Mesodermal cell (in vitro differentiated cells): Measurements from ENCODE around the gene AMBRA1.
"Not testable (repeated sequence)": the region's sequence is repeated elsewhere in the genome, so short reads cannot be mapped to it uniquely, and the experiment has no call there.

Experiments used
- H3K27ac ChIP-seq: 2 replicates; pipeline ENCODE4 v1.7.0; 2013; ENCODE audit warnings: mild to moderate bottlenecking, low read depth, low read length, moderate library complexity; ENCODE audit not compliant: severe bottlenecking
- H3K36me3 ChIP-seq: 2 replicates; pipeline ENCODE4 v1.7.1; 2013; ENCODE audit warnings: mild to moderate bottlenecking, low read length, moderate library complexity; ENCODE audit not compliant: control insufficient read depth, insufficient read depth
- H3K4me1 ChIP-seq: one replicate; pipeline ENCODE4 v1.7.1; 2013; ENCODE audit warnings: mild to moderate bottlenecking, low read length; ENCODE audit not compliant: insufficient read depth, control insufficient read depth, poor library complexity, severe bottlenecking
- H3K4me3 ChIP-seq: 2 replicates; pipeline ENCODE4 v1.7.0; 2013; ENCODE audit warnings: low read length, control low read depth, mild to moderate bottlenecking; ENCODE audit not compliant: insufficient read depth, poor library complexity, severe bottlenecking; ENCODE audit errors: extremely low read depth
- H3K9me3 ChIP-seq: 2 replicates; pipeline ENCODE4 v1.7.1; 2013; ENCODE audit warnings: mild to moderate bottlenecking, low read length, moderate library complexity; ENCODE audit not compliant: control insufficient read depth
- WGBS, 2 experiments: methylation state at CpG; one replicate each; pipeline ENCODE4 v1.1.5; 2013; ENCODE audit warnings: missing lambda C conversion rate in 2 of 2; ENCODE audit not compliant: insufficient coverage in 2 of 2; 5-methylcytosine and 5-hydroxymethylcytosine counted together

AMBRA1 gene

DNA sequence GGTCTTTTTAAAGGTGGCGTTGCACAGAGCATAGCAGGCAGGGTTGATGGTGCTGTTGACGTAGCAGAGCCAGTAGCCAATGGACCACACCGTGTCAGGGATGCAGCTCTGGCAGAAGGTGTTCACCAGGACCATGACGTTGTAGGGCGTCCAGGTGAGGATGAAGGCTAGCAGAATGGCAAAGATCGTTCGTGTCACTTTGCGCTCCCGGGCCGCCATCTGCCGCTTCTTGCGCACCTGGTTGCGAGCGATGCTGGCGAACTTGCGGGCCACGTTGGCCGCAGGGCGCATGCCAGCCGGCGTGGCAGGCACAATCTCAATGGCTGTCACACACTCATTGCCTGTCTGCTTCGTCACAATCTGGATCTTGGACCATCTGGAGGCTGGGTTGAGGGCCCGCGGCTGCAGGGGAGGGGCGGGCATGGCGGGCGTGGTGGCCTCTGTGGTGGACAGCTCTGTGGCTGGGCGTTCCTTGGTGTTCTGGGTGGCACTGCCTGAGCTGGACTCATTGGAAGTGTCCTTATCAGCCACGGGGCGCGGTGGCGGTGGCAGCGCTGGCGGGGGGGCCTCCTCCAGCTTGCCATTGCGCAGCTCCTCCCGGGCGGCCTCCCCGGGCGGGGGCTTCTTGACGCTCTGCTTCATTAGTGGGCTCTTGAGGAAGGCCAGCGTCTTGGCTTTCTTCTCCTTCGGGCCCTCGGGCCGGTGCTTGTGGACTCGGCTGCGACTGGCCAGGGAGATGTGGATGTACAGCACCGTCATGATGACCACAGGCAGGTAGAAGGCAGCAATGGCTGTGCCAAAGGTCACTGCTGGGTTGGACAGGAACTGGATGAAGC lies 208.4 kb downstream of the AMBRA1 start:
- Histone ChIP-seq H3K4me3 (no peak overlapping the region), H3K4me1 (peaks cover 32% of the 10 kb centered on the region), H3K9me3 (no peaks in the 10 kb centered on the region), H3K36me3 (peaks cover 23% of the 10 kb centered on the region), H3K27ac (no peak overlapping the region)
- 97 to 98% methylated on average over 42 to 45 of the region's 47 CpGs for WGBS, 2 experiments

DNA sequence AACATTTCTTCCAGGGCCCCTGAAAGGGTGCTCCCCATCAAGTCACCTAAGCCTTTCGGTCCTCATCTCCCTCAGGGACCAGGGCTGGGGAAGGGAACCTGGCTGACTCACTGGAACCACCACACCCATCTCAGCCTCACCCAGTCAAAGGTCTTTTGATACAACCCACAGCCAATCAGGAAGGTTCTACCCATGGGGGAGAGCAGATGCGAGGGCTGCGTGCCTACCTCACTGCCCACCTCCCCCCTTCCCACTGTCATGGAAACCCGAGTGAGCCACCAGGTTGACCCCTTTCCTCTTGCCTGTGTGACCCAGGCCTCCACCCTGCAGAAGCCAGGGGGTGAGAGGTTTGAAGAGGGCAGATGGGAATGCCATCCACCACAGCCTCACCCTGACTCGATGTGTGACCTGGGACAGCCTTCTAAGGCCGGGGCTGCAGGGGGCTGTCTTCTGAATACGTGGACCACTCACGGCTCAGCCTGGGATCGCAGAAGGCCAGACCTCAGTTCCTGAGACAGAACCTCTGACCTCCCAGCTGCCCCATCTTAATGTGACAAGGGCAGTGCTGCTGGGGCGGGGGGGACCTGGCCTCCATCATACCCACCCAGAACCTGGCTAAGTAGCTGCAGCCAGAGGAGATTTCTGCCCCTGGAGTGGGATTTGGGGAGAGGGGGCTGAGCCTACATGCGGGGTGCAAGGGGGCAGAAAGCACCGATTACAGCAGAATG lies 209.7 kb downstream of the AMBRA1 start:
- Histone ChIP-seq H3K4me1 (peaks cover 23% of the 10 kb centered on the region), H3K36me3 (peaks cover 23% of the 10 kb centered on the region), H3K4me3 (no peak overlapping the region), H3K27ac (no peak overlapping the region), H3K9me3 (no peaks in the 10 kb centered on the region)
- WGBS, 2 experiments = 93 to 94% methylated on average over 4 to 9 of the region's 12 CpGs

DNA sequence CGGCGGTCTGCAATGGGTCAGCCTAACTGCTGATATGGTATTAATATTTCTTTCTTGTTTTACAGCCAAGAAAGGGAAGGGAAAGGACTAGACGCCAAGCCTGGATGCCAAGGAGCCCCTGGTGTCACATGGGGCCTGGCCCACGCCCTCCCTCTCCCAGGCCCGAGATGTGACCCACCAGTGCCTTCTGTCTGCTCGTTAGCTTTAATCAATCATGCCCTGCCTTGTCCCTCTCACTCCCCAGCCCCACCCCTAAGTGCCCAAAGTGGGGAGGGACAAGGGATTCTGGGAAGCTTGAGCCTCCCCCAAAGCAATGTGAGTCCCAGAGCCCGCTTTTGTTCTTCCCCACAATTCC lies 210.4 kb downstream of the AMBRA1 start:
- peak overlapping the region; percentile 80 for H3K4me3 ChIP-seq
- H3K9me3 ChIP-seq = no peaks in the 10 kb centered on the region
- H3K36me3 ChIP-seq = peaks cover 23% of the 10 kb centered on the region
- no peak overlapping the region for H3K27ac ChIP-seq
- peaks cover 15% of the 10 kb centered on the region for H3K4me1 ChIP-seq
- 17 to 83% methylated on average over 1 to 2 of the region's 7 CpGs for WGBS, 2 experiments

DNA sequence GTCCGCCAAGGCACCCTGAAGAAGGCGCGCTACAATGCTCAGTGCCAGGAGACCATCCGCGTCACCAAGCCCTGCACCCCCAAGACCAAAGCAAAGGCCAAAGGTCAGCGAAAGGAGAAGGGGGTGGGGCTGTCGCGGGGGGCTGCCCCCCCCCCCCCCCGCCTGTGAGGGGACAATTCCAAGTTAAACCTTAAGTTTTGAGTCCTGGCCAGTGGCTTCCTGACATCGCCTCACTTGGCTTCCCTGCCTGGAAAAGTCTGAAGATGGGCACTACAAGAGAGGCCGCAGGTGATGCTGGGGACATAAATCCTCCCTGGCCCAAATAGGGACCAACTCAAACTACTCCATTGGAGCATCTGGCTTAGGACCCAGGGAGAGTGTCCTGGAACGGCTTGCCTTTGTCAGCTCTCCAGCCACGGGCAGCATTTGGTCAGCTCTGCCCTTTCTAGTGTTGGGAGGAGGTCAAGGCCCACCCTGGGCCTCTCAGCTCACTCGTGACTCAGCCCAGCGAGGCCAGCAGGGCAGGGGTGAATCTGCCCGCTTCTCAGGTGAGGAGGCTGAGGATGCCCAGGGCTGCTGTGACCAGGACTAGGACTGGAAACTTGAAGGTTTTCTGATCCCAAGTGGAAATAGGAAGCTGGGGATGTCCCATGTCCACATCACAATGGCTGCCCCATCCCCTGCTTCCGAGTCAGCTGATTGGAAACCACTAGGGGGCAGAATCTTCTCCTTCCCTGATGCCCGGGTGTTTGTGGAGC lies 211.0 kb downstream of the AMBRA1 start:
- H3K4me1 ChIP-seq = peaks cover 10% of the 10 kb centered on the region
- peak overlapping the region; percentile 29 for H3K27ac ChIP-seq
- WGBS, 2 experiments = 40 to 45% methylated on average over 8 to 10 of the region's 18 CpGs
- peak overlapping the region; percentile 80 for H3K4me3 ChIP-seq
- H3K9me3 ChIP-seq = no peaks in the 10 kb centered on the region
- peaks cover 29% of the 10 kb centered on the region for H3K36me3 ChIP-seq

DNA sequence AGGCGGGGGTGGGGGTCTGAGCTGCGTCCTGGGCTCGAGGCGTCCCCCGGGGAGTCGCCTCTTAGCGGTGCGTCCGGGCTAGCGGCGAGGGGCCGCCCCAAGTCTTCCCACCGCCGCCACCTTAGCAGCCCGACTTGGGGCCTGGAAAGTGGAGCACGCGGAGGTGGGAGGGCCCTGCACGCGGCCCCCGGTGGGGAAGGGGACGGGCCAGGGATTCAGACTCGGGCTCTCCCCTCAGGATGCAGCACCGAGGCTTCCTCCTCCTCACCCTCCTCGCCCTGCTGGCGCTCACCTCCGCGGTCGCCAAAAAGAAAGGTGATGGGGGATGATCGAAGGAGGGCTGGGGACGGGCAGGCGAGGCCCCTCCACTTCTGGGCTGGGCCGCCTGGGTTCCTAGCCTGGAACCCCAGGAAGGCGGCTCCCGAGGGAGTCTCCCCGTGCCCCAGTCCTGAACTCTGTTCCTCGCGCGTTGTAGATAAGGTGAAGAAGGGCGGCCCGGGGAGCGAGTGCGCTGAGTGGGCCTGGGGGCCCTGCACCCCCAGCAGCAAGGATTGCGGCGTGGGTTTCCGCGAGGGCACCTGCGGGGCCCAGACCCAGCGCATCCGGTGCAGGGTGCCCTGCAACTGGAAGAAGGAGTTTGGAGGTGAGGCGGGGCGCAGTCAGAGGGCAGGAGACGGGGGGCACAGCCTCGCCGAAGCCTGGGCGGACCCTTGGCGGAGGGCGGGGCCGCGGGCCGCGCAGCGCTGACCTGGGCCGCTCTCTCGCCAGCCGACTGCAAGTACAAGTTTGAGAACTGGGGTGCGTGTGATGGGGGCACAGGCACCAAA lies 211.8 kb downstream of the AMBRA1 start:
- no peaks in the 10 kb centered on the region for H3K9me3 ChIP-seq
- 1% methylated on average over 38 to 49 of the region's 66 CpGs for WGBS, 2 experiments
- peak overlapping the region; percentile 93 for H3K27ac ChIP-seq
- peaks cover 37% of the 10 kb centered on the region for H3K36me3 ChIP-seq
- H3K4me3 ChIP-seq = peak overlapping the region; percentile 80
- H3K4me1 ChIP-seq = peaks cover 5% of the 10 kb centered on the region

- peaks cover 45% of the 10 kb centered on the region for H3K36me3 ChIP-seq
- 0% methylated on average over 36 to 40 of the region's 96 CpGs for WGBS, 2 experiments
- no peaks in the 10 kb centered on the region for H3K9me3 ChIP-seq
- peaks cover 5% of the 10 kb centered on the region for H3K4me1 ChIP-seq
- H3K4me3 ChIP-seq = peak within 1 kb of the TSS; percentile 80
- peak within 1 kb of the TSS; percentile 98 for H3K27ac ChIP-seq
Observed at GRCh38 chr11:46381048-46381818, 212.6 kb downstream of the AMBRA1 start, which contains the start of gene MDK. MDK (plus strand) TSS chr11:46381669; CDS start chr11:46382058, 389 bp downstream.

DNA sequence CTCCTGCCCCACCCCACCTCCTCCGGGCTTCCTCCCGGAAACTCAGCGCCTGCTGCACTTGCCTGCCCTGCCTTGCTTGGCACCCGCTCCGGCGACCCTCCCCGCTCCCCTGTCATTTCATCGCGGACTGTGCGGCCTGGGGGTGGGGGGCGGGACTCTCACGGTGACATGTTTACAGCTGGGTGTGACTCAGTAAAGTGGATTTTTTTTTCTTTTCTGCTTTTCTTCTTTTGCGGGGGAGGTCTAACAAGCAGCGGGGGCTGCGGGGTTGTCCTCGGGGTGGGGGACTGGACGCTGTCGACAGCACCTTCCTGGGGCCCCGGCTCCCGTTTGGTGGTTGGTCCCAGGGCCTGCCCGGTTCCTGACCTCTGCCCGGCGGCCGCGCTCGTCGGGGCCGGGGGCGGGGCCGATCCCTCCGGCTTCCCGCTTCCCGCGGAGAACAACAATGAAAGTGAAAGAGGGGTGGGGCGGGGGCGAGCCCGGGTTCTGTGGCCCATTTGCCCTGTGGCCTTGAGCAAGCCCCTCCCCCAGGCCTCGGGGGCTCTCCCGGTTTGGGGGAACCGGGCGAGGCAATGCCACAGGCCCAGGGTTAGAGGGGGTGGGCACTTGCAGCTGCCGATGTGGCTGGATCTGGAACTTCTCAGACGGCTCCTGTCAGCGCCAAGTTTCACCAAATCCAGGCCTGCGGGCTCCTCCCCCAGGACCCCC lies 213.3 kb downstream of the AMBRA1 start:
- Histone ChIP-seq H3K36me3 (peaks cover 52% of the 10 kb centered on the region), H3K4me1 (peaks cover 5% of the 10 kb centered on the region), H3K9me3 (no peaks in the 10 kb centered on the region), H3K4me3 (peak overlapping the region; percentile 64), H3K27ac (peak overlapping the region; percentile 98)
- 1% methylated on average over 16 to 29 of the region's 45 CpGs for WGBS, 2 experiments

GRCh38 chr11:46379482-46380293 lies 214.1 kb downstream of the AMBRA1 start:
- H3K36me3 ChIP-seq = peaks cover 57% of the 10 kb centered on the region
- H3K9me3 ChIP-seq, H3K4me1 ChIP-seq: not testable (repeated sequence)
- peak overlapping the region; percentile 64 for H3K4me3 ChIP-seq
- 13 to 19% methylated on average over 22 to 23 of the region's 36 CpGs for WGBS, 2 experiments
- peak overlapping the region; percentile 98 for H3K27ac ChIP-seq
